Measurements from ENCODE around the gene FLT4.

The FLT4 gene

GRCh38 chr5:180598316-180598701 is 51.1 kb downstream of the FLT4 start:
- H3K9me3 ChIP-seq: no peaks in the 10 kb centered on the region
- H3K4me3 ChIP-seq (ENCODE audit: low read depth in 1 of 2, low read length in 1 of 2): no peak overlapping the region
- no peaks in the 10 kb centered on the region for H3K36me3 ChIP-seq
- no peaks in the 10 kb centered on the region for H3K4me1 ChIP-seq (ENCODE audit: control insufficient read depth in 1 of 2, insufficient read depth in 1 of 2, low read depth in 1 of 2, low read length in 1 of 2)
- no peak overlapping the region for H3K27ac ChIP-seq
- no peak for TF ChIP-seq CTCF (IDR thresholded peaks at IDR 0.05)
- H3K27me3 ChIP-seq: peaks cover 6% of the 10 kb centered on the region

- Histone ChIP-seq H3K4me3 (ENCODE audit: low read depth in 1 of 2, low read length in 1 of 2) (no peak overlapping the region), H3K9me3 (no peaks in the 10 kb centered on the region), H3K27me3 (peaks cover 21% of the 10 kb centered on the region), H3K27ac (no peak overlapping the region), H3K4me1 (ENCODE audit: control insufficient read depth in 1 of 2, insufficient read depth in 1 of 2, low read depth in 1 of 2, low read length in 1 of 2) (peaks cover 0 to under 1% of the 10 kb centered on the region in 2 experiments), H3K36me3 (no peaks in the 10 kb centered on the region)
- no peak for TF ChIP-seq CTCF (IDR thresholded peaks at IDR 0.05)
These were observed 52.6 kb downstream of the FLT4 start for GRCh38 chr5:180596668-180597231.

DNA sequence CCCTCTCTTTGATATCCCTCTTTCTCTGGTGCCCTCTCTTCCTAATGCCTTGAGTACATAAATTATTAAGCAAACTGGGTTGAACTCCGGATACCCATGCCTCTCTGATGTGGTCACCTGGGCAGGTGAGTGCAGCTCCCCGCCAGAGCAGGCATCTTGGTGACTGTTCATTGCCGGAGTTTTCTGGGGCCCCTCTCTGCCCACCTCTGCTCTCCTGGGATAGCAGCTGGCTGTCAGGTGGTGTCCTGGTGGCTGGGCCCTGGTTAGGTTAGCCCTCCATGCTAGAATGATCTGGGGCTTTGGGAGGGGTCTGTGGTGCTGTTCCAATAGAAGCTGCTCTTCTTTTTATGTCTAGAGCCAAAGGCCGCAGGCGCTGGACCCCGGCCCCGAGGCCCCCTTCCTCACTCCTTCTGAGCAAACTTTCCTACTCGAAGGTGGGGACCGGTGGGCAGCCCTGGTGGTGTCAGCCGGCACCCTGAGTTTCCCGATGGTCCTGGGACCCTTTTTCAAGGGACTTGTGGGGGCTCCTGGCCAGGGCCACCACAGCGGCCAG is 53.2 kb downstream of the FLT4 start:
- no peak overlapping the region for H3K27ac ChIP-seq
- no peak overlapping the region for H3K4me3 ChIP-seq (ENCODE audit: low read depth in 1 of 2, low read length in 1 of 2)
- peaks cover 5 to 6% of the 10 kb centered on the region in 2 experiments for H3K4me1 ChIP-seq (ENCODE audit: control insufficient read depth in 1 of 2, insufficient read depth in 1 of 2, low read depth in 1 of 2, low read length in 1 of 2)
- no peak for TF ChIP-seq CTCF (IDR thresholded peaks at IDR 0.05)
- peaks cover 27% of the 10 kb centered on the region for H3K27me3 ChIP-seq
- no peaks in the 10 kb centered on the region for H3K9me3 ChIP-seq
- no peaks in the 10 kb centered on the region for H3K36me3 ChIP-seq

- peaks cover 12 to 13% of the 10 kb centered on the region in 2 experiments for H3K4me1 ChIP-seq (ENCODE audit: control insufficient read depth in 1 of 2, insufficient read depth in 1 of 2, low read depth in 1 of 2, low read length in 1 of 2)
- no peaks in the 10 kb centered on the region for H3K36me3 ChIP-seq
- H3K27me3 ChIP-seq: peaks cover 33% of the 10 kb centered on the region
- no peak overlapping the region for H3K27ac ChIP-seq
- H3K4me3 ChIP-seq (ENCODE audit: low read depth in 1 of 2, low read length in 1 of 2): no peak overlapping the region
- no peak for TF ChIP-seq CTCF (IDR thresholded peaks at IDR 0.05)
- H3K9me3 ChIP-seq: no peaks in the 10 kb centered on the region
These were observed 53.9 kb downstream of the FLT4 start for GRCh38 chr5:180595381-180596114.

GRCh38 chr5:180595046-180595379 is 54.4 kb downstream of the FLT4 start:
- no peak overlapping the region for H3K27ac ChIP-seq
- H3K4me3 ChIP-seq (ENCODE audit: low read depth in 1 of 2, low read length in 1 of 2): no peak overlapping the region
- no peak for TF ChIP-seq CTCF (IDR thresholded peaks at IDR 0.05)
- no peaks in the 10 kb centered on the region for H3K36me3 ChIP-seq
- H3K4me1 ChIP-seq (ENCODE audit: control insufficient read depth in 1 of 2, insufficient read depth in 1 of 2, low read depth in 1 of 2, low read length in 1 of 2): peaks cover 17 to 18% of the 10 kb centered on the region in 2 experiments
- peaks cover 39% of the 10 kb centered on the region for H3K27me3 ChIP-seq
- H3K9me3 ChIP-seq: no peaks in the 10 kb centered on the region
